NT2/D1 (cell line): ENCODE measurements around the gene AKR1C1.
"Not testable (repeated sequence)": the region's sequence is repeated elsewhere in the genome, so short reads cannot be mapped to it uniquely, and the experiment has no call there.

ENCODE experiments used
- SUZ12 ChIP-seq: IDR thresholded peaks from 2 replicates; pipeline ENCODE4 v1.6.1; 2011; ENCODE audit not compliant: insufficient read length, insufficient read depth; ENCODE audit errors: extremely low read depth
- ZNF274 ChIP-seq: IDR thresholded peaks from 2 replicates; pipeline ENCODE4 v1.6.1; 2011; ENCODE audit warnings: mild to moderate bottlenecking, low read depth, low read length

DNA sequence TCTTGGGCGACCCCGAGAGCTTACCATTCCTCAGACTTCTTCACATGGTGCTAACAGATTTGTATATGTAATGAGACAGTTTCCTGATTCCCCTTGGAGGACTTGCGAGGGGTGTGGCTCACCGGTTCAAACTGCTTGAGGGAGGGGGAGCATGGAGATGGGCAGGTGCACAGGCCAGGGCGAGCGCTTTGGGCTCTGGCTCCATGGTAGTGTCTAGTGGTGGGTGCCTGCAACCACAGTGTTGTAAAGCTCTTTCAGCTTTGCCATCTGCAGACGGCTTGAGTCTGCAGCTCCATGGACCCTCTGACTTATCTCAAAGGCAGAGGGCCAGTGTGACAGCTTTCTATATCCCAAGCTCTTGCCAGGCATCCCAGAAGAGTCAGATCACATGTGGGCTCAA is 7.1 kb upstream of the AKR1C1 start:
- TF ChIP-seq ZNF274, SUZ12: not testable (repeated sequence)
